Measurements from ENCODE around the gene SCFD2.
"Not testable (repeated sequence)": the region's sequence is repeated elsewhere in the genome, so short reads cannot be mapped to it uniquely, and the experiment has no call there.

DNA sequence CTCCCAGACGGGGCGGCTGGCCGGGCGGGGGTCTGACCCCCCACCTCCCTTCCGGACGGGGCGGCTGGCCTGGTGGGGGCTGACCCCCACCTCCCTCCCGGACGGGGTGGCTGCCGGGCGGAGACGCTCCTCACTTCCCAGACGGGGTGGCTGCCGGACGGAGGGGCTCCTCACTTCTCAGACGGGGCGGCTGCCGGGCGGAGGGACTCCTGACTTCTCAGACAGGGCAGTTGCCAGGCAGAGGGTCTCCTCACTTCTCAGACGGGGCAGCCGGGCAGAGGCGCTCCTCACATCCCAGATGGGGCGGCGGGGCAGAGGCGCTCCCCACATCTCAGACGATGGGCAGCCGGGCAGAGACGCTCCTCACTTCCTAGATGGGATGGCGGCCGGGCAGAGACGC lies 109.9 kb downstream of the SCFD2 start:
- TF ChIP-seq, protein P1, sequence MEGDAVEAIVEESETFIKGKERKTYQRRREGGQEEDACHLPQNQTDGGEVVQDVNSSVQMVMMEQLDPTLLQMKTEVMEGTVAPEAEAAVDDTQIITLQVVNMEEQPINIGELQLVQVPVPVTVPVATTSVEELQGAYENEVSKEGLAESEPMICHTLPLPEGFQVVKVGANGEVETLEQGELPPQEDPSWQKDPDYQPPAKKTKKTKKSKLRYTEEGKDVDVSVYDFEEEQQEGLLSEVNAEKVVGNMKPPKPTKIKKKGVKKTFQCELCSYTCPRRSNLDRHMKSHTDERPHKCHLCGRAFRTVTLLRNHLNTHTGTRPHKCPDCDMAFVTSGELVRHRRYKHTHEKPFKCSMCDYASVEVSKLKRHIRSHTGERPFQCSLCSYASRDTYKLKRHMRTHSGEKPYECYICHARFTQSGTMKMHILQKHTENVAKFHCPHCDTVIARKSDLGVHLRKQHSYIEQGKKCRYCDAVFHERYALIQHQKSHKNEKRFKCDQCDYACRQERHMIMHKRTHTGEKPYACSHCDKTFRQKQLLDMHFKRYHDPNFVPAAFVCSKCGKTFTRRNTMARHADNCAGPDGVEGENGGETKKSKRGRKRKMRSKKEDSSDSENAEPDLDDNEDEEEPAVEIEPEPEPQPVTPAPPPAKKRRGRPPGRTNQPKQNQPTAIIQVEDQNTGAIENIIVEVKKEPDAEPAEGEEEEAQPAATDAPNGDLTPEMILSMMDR (IDR thresholded peaks at IDR 0.05 in 4 of 5, conservative IDR thresholded peaks at IDR 0.05 in 1 of 5) = not testable (repeated sequence)
- not testable (repeated sequence) for TF ChIP-seq POLR2A (IDR thresholded peaks at IDR 0.05)
